ENCODE data around the gene BMP6. TPM values are rescaled to one million over a fixed set of nuclear protein-coding genes. Genes with fewer than 3 reads are reported as not detected.

The BMP6 gene
- total RNA-seq, 1 experiment from 2014 or later, result 0.15 TPM

DNA sequence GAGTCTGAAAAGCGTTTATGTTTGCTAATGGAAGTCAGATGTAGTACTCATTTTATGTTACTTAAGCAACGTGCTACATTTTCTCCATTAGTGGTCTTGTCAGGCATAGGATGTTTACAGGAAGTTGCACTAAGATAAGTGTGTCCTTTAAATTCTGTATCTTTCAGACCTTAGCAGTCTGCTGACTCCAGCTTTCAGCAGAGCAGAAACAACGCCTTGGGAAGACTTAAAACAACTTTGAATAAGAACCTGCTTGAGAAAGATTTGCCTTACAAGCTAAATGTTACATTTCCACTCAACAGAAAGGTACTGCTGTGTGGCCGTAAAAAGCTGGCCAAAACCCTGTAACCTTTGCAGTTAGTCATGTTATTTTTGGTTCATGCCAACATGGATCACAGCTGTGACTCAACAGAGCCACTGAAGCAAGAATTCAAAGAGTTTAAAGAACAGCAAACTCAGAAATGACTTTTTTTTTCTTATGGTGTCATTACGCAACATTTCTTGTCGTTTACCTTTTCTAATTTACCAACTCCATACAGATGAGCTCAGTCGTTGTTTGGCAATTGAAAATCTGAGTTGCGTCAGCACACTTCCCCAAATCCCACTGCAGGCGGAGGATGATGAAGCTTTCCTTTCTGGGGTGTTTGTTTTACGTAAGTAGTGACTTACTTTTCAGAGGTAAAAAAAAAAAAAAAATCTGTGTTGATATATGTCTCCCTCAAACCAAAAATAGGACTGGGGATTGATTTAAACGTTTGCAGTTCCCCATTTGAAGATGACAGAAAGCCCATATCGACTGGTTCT is 27.9 kb upstream of the BMP6 start:
- Histone ChIP-seq H3K9me2 (replicated peaks; ENCODE audit: low read length) (no peaks in the 10 kb centered on the region), H3K27me3 (ENCODE audit: low read length) (no peaks in the 10 kb centered on the region), H3K4me3 (ENCODE audit: low read length) (peak overlapping the region; percentile 45), H4K20me1 (ENCODE audit: low read length) (no peaks in the 10 kb centered on the region), H3K36me3 (ENCODE audit: low read depth, low read length) (no peaks in the 10 kb centered on the region), H3K27ac (ENCODE audit: low read length) (peak overlapping the region; percentile 94), H3K79me2 (ENCODE audit: low read length) (no peaks in the 10 kb centered on the region), H3F3A (ENCODE audit: low read length, unreplicated experiment) (peaks cover 8% of the 10 kb centered on the region), H3K4me2 (ENCODE audit: low read length) (peak overlapping the region; percentile 74), H2AFZ (ENCODE audit: low read length) (peak overlapping the region; percentile 45), H3K4me1 (ENCODE audit: insufficient read depth, low read length) (peaks cover 21% of the 10 kb centered on the region), H3K9ac (ENCODE audit: low read length) (peak overlapping the region; percentile 70), H3K9me3 (ENCODE audit: low read length) (no peaks in the 10 kb centered on the region)
- intact Hi-C loops (cut with micrococcal nuclease), result loop anchor here (5.0 kb wide), 1 partner anchor 56 kb away; no protein-coding TSS in a partner anchor
- ChIA-PET POLR2A (ENCODE audit: unreplicated experiment) (interaction anchor here (0.6 kb wide), 2 partner anchors 25 to 645 kb away, joined by 3 to 4 read pairs; no protein-coding TSS in a partner anchor), CTCF (interaction anchor here (0.6 to 0.7 kb wide), 2 partner anchors 308 to 1141 kb away, joined by 4 to 5 read pairs; no protein-coding TSS in a partner anchor)
- TF ChIP-seq, protein P1, sequence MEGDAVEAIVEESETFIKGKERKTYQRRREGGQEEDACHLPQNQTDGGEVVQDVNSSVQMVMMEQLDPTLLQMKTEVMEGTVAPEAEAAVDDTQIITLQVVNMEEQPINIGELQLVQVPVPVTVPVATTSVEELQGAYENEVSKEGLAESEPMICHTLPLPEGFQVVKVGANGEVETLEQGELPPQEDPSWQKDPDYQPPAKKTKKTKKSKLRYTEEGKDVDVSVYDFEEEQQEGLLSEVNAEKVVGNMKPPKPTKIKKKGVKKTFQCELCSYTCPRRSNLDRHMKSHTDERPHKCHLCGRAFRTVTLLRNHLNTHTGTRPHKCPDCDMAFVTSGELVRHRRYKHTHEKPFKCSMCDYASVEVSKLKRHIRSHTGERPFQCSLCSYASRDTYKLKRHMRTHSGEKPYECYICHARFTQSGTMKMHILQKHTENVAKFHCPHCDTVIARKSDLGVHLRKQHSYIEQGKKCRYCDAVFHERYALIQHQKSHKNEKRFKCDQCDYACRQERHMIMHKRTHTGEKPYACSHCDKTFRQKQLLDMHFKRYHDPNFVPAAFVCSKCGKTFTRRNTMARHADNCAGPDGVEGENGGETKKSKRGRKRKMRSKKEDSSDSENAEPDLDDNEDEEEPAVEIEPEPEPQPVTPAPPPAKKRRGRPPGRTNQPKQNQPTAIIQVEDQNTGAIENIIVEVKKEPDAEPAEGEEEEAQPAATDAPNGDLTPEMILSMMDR (conservative IDR thresholded peaks at IDR 0.05; ENCODE audit: low read depth, low read length), result no peak
- TF ChIP-seq EZH2 (IDR thresholded peaks at IDR 0.05; ENCODE audit: low read length, unreplicated experiment) (no peak), EZH2phosphoT487 (IDR thresholded peaks at IDR 0.05; ENCODE audit: borderline replicate concordance, low read length) (no peak)
- no TSS peak for BruUV-seq (replicated peaks)
- peak; percentile 90 for DNase-seq
- peak; percentile 88 for ATAC-seq

DNA sequence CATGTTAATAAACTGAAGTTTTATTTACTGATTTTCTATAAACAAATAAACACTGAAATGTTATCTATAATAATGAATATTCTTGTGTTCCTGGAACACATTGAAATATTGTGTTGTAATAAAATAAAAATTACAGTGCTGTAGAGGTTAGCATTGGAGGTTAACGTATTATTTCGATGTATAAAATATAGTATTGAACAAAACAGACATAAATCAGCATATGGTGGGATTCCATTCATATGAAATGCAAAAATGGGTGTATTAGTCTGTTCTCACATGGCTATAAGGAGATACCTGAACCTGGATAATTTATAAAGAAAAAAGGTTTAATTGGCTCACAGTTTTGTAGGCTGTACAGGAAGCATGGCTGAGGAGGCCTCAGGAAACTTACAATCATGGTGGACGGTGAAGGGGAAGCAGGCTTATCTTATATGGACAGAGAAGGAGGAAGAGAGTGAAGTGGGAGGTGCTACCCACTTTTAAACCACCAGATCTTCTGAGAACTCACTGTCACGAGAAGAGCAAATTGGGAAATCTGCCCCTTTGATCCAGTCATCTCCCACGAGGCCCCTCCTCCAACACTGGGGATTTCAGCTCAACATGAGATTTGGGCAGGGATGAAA is 24.6 kb upstream of the BMP6 start:
- no peak overlapping the region for H2AFZ ChIP-seq (ENCODE audit: low read length)
- CTCF ChIA-PET, result no interaction called here

More for the DNA sequence above, 24.6 kb upstream of the BMP6 start:
- H3F3A ChIP-seq (ENCODE audit: low read length, unreplicated experiment), result peaks cover 8% of the 10 kb centered on the region
- H3K27ac ChIP-seq (ENCODE audit: low read length), result no peak overlapping the region
- POLR2A ChIA-PET (ENCODE audit: unreplicated experiment), result no interaction called here
- H3K27me3 ChIP-seq (ENCODE audit: low read length), result no peaks in the 10 kb centered on the region
- no peak overlapping the region for H3K9ac ChIP-seq (ENCODE audit: low read length)
- no peak overlapping the region for H3K4me2 ChIP-seq (ENCODE audit: low read length)
- ATAC-seq (no peak), DNase-seq (no peak)
- no peaks in the 10 kb centered on the region for H3K79me2 ChIP-seq (ENCODE audit: low read length)
- H3K4me1 ChIP-seq (ENCODE audit: insufficient read depth, low read length), result peaks cover 21% of the 10 kb centered on the region
- no peaks in the 10 kb centered on the region for H4K20me1 ChIP-seq (ENCODE audit: low read length)
- TF ChIP-seq EZH2phosphoT487 (IDR thresholded peaks at IDR 0.05; ENCODE audit: borderline replicate concordance, low read length) (no peak), EZH2 (IDR thresholded peaks at IDR 0.05; ENCODE audit: low read length, unreplicated experiment) (no peak)
- TF ChIP-seq, protein P1 (conservative IDR thresholded peaks at IDR 0.05; ENCODE audit: low read depth, low read length), result no peak
- intact Hi-C loops (cut with micrococcal nuclease), result no loop called here
- H3K36me3 ChIP-seq (ENCODE audit: low read depth, low read length), result no peaks in the 10 kb centered on the region
- H3K9me2 ChIP-seq (replicated peaks; ENCODE audit: low read length), result no peaks in the 10 kb centered on the region
- no TSS peak for BruUV-seq (replicated peaks)
- no peaks in the 10 kb centered on the region for H3K9me3 ChIP-seq (ENCODE audit: low read length)
- H3K4me3 ChIP-seq (ENCODE audit: low read length), result no peak overlapping the region

Data from PC-3 (cell line).